Stimulated activated CD8-positive, alpha-beta memory T cell treated with anti-CD3 and anti-CD28 coated beads, Interleukin-15, amount 100 ng/mL, for 24 hours (primary cell): ENCODE measurements around the gene NEDD4L.

ENCODE experiments used
- DNase-seq: peaks from one replicate; pipeline ENCODE4 v3.0.0-alpha.2; 2020; ENCODE audit warnings: low read depth

Gene NEDD4L

DNA sequence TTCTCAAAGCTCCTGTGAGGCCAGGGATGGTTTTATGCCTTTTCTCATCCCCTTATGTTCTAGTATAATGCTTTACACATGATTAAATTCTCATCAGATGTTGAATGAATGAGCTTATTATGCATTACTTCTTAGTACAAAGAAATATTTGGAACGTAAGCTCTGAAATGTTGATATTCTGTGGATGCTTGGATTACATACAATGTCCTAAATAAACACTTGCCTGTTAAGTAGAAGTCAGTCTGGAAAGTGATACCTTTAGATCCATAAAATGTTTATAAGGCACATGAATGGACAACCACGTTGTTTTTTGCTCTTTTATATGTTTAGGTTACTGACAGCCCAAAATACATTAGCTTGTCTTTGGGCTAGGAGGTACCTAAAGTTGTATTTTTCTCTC is 248.6 kb downstream of the NEDD4L start:
- no peak for DNase-seq

DNA sequence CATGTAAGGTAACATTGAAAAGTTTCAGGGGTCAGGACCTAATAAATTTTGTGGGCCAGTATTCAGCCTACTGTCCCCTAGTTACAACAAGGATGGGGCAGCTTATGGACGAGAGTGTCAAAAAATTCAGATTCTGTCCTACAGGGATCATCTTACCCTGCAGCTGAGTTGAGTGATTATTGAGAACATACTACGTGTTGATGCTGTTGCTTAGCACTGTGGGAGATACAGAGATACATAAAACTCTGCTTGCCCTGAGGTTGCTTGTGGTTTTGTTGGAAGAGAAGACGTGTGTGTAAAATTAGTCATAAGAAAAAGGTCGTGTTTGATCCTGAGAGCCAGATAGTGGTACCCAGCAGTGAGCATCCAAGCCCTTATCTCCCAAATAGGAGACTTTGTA is 253.2 kb downstream of the NEDD4L start:
- DNase-seq, result no peak

DNA sequence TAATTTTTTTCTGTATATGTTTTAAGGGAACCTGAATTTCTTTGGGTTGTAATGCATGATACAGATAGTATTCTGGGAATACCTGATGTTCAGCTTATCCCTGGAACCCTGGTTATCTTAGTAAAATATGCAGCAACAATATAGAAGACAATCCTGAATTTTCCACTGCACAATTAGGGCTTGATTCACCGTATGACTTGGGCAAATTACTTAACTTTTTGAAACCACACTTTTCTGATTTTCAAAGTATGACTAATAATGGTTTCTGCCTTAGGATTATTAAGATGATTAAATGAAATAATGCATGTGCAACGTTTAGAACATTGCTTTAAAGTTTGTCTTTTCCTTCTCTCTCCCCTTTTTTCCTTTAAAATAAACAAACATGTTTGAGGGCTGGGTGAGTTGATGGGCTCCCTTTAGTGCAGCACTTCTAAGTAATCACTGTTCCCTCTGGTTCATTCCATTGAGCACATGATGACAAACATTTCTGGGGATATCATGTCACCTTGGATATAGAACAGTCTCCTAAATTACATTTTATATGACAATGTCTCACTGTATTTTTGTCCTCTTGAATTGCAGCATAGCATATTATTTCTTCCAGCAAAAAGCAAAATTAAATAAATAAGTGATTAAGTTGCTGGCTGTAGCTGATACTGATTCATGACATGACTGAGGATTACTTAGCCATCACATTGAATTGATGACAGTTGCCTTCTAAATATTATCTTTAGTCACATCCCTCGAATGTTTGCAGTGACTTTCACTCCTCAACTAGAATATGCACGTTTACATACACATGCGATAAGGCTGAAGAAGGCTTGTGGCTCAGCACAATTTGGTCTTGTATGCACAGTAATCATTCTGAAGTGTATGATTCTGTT is 254.5 kb downstream of the NEDD4L start:
- no peak for DNase-seq

DNA sequence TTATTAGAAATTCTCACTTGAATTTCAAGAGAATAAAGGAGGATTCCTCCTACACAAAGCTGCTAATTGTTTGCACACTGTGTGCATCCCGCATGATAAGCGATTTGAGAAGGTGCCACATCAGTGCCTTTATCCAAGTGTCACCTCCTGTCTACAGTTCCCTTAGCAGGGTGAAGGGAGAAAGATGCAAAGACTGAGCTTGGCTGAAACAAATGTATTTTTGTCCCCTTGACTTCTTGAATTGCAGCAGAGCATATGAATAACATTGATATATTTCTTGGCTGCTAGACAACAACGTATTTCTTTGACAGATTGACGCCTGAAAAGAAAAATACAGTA is 255.1 kb downstream of the NEDD4L start:
- no peak for DNase-seq

DNA sequence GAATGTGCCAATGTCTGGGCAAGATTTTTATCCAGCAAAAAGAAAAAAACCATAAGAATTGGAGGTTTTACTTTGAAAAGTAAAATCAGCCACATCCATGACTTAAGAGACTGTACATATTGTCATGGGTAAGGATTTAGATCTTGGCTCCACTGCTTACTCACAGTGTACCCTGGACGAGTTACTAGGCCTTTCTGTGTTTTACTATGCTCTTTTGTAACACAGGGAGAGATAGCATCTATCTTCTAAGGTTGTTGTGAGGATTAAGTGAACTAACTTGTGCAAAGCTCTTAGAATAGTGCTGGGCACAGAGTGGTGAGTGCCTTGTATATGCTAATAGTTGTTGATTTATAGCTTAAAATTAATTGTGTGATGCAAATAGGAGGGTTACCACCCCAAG is 255.9 kb downstream of the NEDD4L start:
- DNase-seq, result no peak

DNA sequence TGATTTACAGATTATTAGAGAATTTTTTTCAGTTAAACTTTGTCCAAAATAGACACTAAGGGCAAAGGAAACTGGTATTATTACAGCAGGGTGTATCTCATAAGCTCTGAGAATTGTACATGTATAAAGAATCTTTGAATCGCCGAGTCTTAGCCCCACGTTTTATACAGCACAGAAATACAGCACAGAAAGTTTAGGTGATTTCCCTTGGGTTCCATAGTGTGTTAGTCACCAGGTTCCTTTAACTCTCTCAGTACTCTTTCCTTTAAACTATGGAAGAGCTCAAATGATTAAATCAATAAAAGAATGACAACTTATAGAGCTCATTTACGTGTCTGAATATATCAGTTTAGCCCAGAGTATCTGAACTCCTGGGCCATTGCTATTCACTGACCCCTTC is 256.8 kb downstream of the NEDD4L start:
- DNase-seq, result no peak

DNA sequence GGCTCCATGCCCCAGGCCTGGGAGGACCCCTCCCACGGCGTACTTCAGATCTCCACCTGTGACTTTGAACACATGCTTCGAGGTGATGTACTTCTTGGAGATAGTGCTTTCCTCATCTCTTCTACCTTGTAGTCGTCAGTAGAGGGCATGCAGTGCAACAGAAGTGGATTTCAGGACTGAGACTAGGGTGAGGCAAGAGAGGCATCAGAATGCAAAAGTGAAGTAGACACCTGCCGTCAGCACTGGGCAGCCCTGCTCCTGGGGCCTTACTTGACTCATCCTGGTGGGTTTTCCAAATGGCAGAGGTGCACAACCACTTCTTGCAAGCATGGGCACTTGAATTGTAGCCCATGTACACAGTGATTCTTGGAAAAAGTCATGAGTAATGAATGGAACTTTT is 258.8 kb downstream of the NEDD4L start:
- no peak for DNase-seq

DNA sequence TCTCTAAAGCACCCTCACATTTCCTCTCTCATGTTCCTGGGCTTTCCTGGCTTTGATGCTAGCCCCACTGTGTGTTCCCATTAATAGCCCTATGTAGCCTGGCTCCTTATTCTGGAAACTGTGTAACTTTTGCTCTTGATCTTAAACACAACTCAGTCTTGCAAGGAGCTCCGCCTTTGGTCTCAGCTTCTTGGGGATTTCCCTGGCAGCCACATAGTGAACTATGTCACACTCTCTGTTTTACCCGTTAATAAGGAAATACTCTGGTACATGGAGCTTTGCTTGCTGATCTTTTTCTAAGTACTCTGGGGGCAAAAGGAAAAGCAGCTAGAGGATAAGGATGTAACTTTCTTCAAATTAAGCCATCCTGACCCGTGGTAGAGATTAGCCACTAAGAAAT is 259.3 kb downstream of the NEDD4L start:
- DNase-seq, result no peak

DNA sequence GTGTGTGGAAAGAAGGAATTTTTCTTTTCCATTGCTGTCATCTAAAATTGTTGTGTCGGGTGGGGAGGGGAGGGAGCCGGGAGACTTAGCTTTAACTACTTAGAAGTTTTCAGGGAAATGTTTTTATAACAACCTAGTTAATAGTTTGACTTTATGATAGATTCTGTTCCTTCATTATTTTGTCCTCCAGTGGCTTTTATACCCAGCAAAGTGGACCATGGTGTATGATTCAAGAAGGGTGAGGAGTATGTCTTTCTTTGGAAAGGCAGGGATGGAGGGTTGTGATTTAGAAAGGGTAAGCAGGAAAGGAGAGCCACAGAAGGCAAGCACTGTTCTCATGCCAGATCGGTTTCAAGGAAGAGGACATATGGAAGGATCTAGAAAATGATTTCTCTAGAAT is 261.8 kb downstream of the NEDD4L start:
- DNase-seq, result no peak

DNA sequence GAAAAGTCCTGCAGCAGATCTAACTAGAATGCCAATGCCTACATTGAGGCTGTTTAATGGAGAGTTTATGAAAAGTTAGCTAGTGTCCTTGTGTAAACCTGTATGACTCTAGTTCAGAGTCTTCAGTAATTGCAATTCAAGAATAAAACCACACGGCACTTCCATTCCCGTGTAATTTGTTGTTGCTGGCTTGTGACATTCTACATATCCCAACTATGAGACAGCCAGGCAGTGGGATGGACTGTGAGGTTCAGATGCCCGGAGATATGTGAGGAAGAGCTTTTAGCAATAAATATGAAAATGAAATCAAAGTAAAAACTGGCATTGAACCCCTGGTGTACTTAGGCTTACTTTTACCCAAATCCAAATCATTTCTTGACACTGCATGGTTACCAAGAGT is 263.4 kb downstream of the NEDD4L start:
- DNase-seq, result no peak

DNA sequence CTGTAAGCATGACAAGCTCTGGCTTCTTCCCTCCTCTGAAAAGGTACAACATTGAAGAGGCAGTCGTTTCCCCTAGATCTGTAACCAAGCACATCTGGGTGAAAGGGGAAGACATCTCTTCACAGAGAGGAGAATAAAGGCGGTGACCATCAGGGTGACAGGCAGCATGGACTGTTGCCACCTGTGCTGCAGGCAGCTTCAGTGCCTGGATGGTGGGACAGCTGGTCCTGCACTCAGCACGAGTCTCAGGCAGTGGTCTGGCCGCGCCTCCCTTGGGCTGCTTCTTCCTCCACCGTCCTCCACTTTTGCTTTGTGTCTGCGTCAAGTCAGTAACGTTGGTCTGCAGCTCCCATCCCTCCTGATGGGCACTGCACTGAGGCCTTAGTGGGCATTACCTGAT is 264.4 kb downstream of the NEDD4L start:
- no peak for DNase-seq

DNA sequence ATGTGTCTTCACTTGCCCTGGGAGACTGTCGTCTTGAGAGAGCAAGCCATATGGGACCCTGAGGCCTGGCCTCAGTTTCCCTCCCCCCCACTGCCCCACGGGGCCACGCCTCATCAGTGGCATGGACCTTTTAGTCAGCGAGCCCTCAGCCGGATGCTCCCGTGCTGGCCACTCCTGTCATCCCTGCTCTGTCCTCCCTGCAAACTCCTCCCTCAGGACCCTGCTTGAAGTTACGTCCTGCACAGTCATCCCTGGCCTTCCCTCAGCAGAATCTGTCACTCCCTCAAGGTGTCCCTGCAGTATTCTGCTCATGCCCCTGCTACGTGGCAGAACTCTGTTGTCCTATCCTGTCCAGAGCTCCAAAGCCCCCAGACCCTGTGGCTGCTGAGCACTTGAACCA is 265.1 kb downstream of the NEDD4L start:
- DNase-seq, result no peak

DNA sequence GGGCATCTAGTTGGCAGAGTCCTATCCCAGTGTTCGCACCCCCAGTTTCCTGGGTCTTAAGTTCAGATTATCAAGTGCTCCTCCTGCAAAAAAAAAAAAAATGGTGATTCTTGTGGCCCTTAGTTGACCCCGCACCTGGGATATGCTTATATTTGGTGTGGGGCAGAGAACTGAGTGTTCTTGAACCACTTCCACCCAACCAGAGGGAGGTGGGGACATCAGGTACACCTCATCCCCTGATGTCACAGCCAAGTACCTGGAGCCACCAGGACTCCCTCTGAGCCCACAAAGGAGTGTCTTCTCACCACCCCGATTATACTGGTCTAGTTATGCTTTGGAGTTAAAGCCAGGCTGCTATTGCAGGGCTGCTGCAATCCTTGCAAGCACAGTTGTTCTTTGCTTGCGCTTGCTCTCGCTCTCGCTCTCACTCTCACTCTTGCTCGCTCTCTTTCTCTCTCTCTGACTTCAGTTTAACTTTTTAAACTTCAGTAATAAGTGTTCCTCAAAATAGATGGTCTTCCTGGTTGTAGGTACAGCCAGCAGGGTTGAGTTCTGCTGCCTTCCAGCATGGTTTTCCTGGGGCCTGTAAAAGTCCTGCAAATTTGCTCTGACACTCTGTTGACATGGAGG is 265.7 kb downstream of the NEDD4L start:
- no peak for DNase-seq

DNA sequence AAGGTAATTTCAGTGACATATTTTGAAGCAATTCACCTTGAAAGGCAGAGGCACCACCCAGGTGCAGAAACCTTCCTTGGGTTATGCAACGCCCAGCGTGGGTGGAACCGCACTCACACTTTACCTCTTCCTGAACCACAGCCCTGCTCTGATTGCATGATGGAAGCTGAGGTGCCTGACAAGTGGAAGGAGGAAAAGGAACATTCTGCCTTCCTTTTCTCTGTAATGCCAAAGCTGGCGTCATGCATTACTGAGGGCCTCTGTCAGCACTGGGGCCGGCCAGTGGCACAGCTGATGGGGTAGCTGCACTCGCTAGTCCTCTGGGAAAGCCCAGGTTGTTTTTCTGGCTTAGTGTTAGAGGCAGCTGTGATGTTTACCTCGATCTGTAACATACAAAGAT is 266.5 kb downstream of the NEDD4L start:
- no peak for DNase-seq

DNA sequence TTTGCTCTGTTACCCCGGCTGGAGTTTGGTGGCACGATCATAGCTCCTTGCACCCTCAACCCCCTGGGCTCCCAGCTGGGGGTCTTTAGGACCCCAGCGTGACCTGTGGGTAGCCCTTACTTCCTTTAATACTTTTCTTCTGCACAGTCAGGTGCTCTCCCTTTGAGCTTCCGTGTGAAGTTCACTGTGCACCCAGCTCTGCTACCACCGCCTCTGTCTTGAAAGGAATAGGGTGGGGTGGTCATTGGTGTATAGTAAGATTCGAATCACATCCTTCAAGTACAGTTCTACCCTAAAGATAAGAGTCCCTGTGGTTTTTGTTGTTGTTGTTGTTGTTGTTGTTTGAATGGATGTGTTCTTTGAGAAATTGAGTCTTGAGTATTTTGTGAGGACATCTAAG is 267.4 kb downstream of the NEDD4L start:
- no peak for DNase-seq

DNA sequence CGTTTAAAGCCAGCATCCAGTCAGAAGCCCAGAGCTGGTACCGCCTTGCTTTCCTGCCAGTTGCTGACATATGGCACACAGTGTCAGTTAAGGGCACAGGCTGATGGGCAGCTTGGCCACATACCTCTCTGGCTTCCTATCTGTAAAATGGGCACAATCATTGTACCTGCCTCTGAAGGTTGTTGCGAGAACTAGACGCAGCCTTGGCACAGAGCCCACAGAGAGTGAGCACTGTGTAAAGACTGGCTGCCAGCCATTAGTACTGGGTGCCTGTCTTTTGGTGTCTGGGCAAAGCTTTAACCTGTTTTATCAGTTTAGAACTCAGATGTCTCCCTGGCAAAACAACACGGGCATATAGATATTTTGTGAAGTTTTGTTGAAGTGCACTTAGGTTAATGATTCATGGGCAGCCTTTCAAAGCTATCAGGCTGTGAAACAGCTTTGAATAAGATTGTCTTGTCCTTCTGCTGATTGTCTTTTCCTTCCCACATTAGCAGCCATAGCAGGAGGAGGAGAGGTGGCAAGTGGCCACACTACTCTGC is 269.5 kb downstream of the NEDD4L start:
- no peak for DNase-seq

DNA sequence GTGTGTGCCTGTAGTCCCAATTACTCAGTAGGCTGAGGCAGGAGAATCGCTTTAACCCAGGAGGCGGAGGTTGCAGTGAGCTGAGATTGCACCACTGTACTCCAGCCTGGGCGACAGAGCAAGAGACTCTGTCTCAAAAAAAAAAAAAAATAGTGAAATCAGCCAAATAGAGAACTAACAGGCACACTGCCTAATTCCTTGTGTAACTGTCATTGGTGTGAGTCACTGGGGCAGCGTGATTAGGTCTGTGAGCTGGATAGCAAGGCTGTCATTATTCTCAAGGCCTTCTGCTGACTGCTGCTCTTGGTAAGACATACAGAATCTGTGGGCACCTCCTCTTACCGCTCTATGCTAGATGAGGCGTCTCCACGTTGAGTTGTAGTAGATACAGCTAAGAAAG is 270.3 kb downstream of the NEDD4L start:
- no peak for DNase-seq

DNA sequence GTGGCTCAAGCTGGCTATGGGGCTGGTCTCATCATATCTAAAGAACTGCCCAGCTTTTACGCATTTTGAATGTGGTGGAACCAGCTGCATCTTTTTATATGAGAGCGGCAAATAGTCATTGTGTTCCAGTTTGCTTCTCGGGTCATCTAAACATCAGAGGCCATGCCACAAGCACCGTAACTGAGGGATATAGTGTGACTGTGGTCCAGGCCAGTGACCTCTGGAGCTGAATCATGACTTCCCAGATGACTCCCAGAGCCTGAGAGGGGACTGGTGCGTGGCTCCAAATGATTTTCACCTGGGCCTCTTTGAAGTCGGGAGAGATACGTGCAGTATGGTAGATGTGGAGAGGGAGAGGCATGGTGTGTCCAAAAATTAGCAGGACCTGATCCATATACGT is 271.0 kb downstream of the NEDD4L start:
- no peak for DNase-seq

DNA sequence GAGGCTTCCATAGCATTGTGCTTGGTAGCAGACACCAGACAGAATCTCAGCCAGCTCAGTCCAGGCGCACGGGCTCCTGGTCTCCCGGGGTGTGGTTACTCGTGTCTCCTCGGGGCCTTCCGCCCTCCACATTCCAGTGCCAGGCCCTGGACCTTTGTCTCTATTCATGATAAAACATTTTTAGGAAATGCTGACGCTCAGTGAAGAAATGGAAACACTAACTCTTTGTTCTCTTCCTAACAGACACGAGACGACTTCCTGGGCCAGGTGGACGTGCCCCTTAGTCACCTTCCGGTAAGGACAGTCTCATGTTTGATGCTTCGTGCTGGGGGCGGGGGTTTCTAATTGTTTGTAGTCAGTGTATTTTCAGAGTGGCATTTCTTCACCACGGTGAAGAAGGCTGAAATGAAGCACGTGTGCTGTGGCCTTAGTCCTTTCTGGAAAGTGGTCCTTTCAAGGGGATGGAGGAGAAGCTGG is 271.8 kb downstream of the NEDD4L start:
- DNase-seq, result no peak

DNA sequence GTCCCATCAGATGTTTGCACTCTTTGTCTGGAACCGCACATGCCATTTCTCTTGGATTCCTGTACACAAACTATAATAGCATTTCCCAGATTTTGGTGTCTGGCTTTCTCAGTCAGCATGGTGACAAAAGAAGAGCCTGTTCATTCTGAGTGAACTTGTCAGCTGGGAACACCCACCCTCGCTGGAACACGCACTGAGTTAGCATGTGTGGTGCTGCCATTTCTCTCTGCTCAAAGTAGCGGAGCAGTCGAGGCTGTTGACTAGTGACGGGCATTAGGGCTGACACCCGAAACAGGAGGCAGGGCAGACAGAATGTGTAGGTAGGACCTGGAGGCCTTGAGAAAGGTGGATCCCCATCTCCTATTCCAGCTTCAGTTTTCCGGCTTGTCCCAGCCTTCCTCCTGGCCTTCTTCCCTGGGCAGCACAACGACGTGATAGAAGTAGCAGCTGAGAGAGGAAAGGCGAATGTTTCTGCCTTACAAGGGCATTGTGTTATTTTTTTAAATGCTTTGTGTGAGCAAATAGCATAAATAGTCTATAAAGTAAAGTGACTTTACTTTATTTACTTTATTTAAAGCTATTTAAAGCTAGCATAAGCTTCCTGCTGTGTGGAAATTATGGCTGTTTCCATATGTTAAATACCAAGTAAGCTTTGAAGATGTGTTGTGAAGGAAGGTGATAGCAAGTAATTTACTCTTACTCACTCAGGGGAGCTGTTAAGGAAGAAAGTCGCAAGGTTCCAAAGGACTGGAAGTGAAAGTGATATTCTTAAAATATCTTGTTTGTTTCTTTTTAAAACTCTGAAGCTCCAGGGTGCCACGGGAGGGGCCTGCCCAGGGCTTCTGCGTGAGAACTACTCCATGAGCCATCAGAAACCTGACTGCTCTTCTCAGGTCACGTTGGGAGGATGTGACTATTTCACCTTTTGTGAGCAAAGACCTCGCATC is 272.6 kb downstream of the NEDD4L start:
- no peak for DNase-seq

DNA sequence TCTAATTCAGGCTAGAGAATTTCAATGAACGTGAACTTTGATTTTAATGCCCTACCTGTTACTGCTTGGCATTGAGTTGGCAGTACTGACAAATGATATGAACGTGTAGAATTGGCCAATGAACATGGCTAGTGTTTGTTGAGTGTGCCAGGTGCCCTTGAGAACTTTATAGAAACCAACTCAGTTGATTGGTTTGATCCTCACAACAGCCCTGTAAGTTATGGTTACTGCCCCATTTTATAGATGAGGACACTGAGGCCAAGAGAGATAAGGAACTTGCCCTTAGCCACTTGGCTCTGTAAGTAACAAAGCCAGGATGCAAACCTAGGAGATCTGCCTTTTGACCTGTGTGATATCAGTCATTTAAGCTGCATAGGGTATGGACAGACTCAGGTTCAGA is 275.7 kb downstream of the NEDD4L start:
- DNase-seq, result no peak

DNA sequence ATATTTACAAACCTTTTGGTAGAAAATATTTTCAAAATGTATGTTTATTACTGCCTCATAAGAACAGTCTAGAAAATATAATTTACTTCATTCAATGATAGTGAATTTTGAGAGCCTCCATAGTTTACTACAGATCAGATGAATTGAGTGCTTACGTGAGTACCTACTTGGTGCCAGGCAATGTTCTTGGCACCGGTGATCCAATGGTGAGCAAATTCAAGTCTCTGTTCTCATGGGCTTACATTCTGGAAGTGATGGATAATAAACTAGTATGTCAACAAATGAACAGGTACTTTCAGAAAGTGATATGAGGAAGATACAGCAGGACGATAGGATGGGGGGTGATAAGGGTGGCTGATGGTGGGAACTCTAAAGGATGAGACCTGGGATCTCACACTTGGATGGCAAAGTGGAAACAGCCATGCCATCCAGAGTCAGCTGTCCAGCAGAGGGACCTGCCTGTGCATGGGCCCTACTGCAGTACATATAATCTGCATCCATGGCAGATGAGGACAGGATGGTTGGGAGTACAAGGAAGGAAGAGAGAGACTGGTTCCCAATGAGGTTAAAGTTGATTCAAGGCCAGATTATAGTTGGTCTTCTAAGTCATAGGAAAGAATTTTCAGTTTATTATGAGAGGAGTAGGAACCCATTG is 277.0 kb downstream of the NEDD4L start:
- DNase-seq, result no peak
